ENCODE measurements around the gene SDC1. TPM values are rescaled to one million over a fixed set of nuclear protein-coding genes. Genes with fewer than 3 reads are reported as not detected.

SDC1 gene
- total RNA-seq, 2 experiments from 2014 or later: 0.33 TPM; not detected in 1

DNA sequence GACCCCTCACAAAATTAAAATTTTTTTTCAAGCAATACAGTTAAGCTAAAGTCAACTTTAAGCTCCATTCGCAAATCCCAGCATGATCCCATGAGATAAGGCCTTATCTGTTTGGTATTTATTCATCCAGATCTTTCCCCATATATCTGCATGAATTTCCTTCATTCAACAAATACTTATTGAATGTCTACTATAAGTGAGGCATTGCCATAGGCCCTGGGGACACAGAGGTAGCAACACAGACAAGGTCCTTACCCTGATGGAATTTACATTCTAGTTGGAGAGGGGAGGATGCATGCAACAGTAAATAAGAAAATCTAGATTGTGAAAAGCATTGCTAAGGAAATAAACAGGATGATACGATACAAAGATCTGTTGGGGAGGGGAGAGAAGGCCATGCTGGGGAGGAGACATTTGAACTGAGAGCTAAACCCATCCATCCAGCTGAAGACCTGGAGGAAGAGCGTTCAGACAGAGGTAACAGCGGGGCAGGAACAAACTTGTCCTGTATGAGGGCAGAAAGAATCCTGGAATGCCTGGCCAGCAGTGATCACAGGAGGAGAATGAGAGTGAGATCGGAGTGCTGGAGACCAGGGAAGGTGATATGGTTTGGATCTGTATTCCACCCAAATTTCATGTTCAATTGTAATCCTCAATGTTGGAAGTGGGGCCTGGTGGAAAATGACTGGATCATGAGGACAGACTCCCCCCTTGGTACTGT, 71.6 kb downstream of the SDC1 start:
- CTCF ChIA-PET: no interaction called here
- peaks cover 21% of the 10 kb centered on the region for H3K27me3 Mint-ChIP-seq
- POLR2A ChIA-PET: no interaction called here

DNA sequence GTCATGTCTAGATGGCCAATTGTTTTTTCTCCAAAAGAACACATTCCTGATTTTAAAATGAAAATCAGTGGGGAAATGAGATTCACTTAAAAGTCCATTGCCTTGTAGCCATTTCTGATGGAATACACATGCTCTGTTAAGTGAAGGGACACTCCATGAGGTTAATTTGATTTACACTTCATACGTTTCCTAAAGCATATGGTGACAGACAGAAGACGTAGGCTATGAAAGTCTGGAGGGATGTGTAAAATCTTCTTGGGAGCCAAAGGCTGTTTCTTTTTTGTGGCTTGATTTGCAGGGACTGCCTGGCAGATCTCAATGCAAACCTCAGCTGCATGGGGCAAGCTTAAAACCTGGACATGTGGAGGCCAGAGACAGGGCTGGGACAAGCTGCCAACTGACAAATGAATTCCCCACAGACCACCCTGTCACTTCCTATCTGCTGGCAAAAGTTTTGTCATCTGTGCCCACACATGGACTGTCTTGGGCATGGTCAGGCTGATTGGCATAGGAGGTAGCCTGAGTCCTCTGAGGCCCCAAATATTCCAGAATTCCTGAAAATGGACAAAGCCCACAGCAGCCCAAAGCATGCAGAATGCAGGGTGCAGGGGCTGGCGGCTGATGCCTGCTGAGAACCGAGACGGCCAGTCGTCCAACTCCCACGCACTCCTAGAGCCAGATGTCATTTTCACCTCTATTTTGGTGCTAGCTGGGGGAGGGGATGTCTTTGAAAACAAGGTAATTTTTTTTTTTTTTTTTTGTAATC, 73.9 kb downstream of the SDC1 start:
- no peaks in the 10 kb centered on the region for H3K36me3 Mint-ChIP-seq (ENCODE audit: low read depth)
- H3K4me3 Mint-ChIP-seq: no peak overlapping the region
- CTCF ChIA-PET: no interaction called here
- H3K27ac Mint-ChIP-seq: no peak overlapping the region
- peaks cover 2% of the 10 kb centered on the region for H3K4me1 Mint-ChIP-seq
- POLR2A ChIA-PET: no interaction called here
- no peak for DNase-seq
- no peaks in the 10 kb centered on the region for H3K9me3 Mint-ChIP-seq
- peaks cover 34% of the 10 kb centered on the region for H3K27me3 Mint-ChIP-seq

More for the DNA sequence above, 71.6 kb downstream of the SDC1 start:
- Mint-ChIP-seq H3K4me3 (no peak overlapping the region), H3K27ac (no peak overlapping the region), H3K36me3 (ENCODE audit: low read depth) (no peaks in the 10 kb centered on the region), H3K9me3 (no peaks in the 10 kb centered on the region), H3K4me1 (no peaks in the 10 kb centered on the region)
- no peak for DNase-seq

Other genes with a start within 250 kb of the SDC1 start
- 1 to 10 TPM; 4.5 to 4.7 TPM for gene WDR35, start 235.0 kb downstream of the SDC1 start, total RNA-seq
- not detected for gene MATN3, start 212.5 kb downstream of the SDC1 start, total RNA-seq
- gene LAPTM4A, start 173.5 kb downstream of the SDC1 start, total RNA-seq: 10 to 100 TPM; 36.1 to 36.7 TPM
- gene PUM2, start 125.7 kb upstream of the SDC1 start, total RNA-seq: 100 to 1,000 TPM; 141 to 147 TPM
- 10 to 100 TPM; 14.0 to 14.4 TPM for gene RHOB, start 221.9 kb upstream of the SDC1 start, total RNA-seq

All from activated CD4-positive, alpha-beta memory T cell treated with anti-CD3 and anti-CD28 coated beads, Interleukin-2, amount 10 ng/mL, durations not matched to agents 7 days and 5 days (primary cell).